CD14-positive monocyte (primary cell): ENCODE results near the gene HNMT. TPM values are rescaled to one million over a fixed set of nuclear protein-coding genes. Genes with fewer than 3 reads are reported as not detected.

Source experiments
- DNase-seq, 3 donors: peaks; one replicate each; pipeline ENCODE4 v3.0.0-alpha.2; 2011 to 2022
- H2AFZ ChIP-seq: 2 replicates; pipeline ENCODE4 v1.6.0; 2012; ENCODE audit warnings: mild to moderate bottlenecking, low read depth, low read length, inconsistent platforms; ENCODE audit not compliant: insufficient read depth, poor library complexity, severe bottlenecking
- H3K27ac ChIP-seq, 2 donors: 1 replicate in 1 of 2; 2 replicates in 1 of 2; pipeline ENCODE4 v1.5.1; 2012 to 2013; ENCODE audit warnings: low read length in 2 of 2, control low read depth in 1 of 2, inconsistent platforms in 1 of 2, low read depth in 1 of 2, mild to moderate bottlenecking in 1 of 2
- H3K27me3 ChIP-seq, 2 donors: one replicate each; pipeline versions ENCODE4 v1.6.0 to v1.6.1; 2011 to 2013; ENCODE audit warnings: low read length in 2 of 2; ENCODE audit not compliant: control insufficient read depth in 2 of 2, insufficient read depth in 2 of 2
- H3K36me3 ChIP-seq, 2 donors: replicated peaks in 1 of 2; 1 replicate in 1 of 2; 2 replicates in 1 of 2; pipeline versions ENCODE4 v1.5.1 to v1.6.1; 2012 to 2013; ENCODE audit warnings: low read length in 2 of 2, control low read depth in 1 of 2, inconsistent platforms in 1 of 2, mild to moderate bottlenecking in 1 of 2; ENCODE audit not compliant: insufficient read depth in 2 of 2, control insufficient read depth in 1 of 2
- H3K4me1 ChIP-seq, 2 donors: 1 replicate in 1 of 2; 2 replicates in 1 of 2; pipeline versions ENCODE4 v1.5.1 to v1.6.1; 2012 to 2013; ENCODE audit warnings: low read length in 2 of 2, control low read depth in 1 of 2, inconsistent platforms in 1 of 2, mild to moderate bottlenecking in 1 of 2, moderate library complexity in 1 of 2; ENCODE audit not compliant: insufficient read depth in 2 of 2, control insufficient read depth in 1 of 2
- H3K4me2 ChIP-seq: replicated peaks from 2 replicates; pipeline ENCODE3; 2012; ENCODE audit warnings: low read length, moderate library complexity, mild to moderate bottlenecking; ENCODE audit not compliant: poor library complexity, severe bottlenecking; ENCODE audit errors: extremely low read depth
- H3K4me3 ChIP-seq, 3 experiments: fragments of 200-600 bp in 1 of 3; sonication (generic) in 1 of 3; replicated peaks in 1 of 3; 1 replicate in 2 of 3; 2 replicates in 1 of 3; pipeline ENCODE4 v1.5.1; 2011 to 2013; ENCODE audit warnings: low read length in 3 of 3, mild to moderate bottlenecking in 3 of 3, control low read depth in 2 of 3, low read depth in 2 of 3, inconsistent platforms in 1 of 3, moderate library complexity in 1 of 3
- H3K79me2 ChIP-seq: 2 replicates; pipeline ENCODE4 v1.6.0; 2012; ENCODE audit warnings: mild to moderate bottlenecking, control low read depth, inconsistent platforms, low read length, moderate library complexity; ENCODE audit not compliant: insufficient read depth
- H3K9ac ChIP-seq: 2 replicates; pipeline ENCODE4 v1.6.0; 2017; ENCODE audit warnings: low read length, mild to moderate bottlenecking; ENCODE audit not compliant: insufficient read depth, poor library complexity, severe bottlenecking
- H3K9me3 ChIP-seq, 2 donors: replicated peaks in 1 of 2; 1 replicate in 1 of 2; 2 replicates in 1 of 2; pipeline versions ENCODE4 v1.5.1 to v1.6.1; 2012 to 2013; ENCODE audit warnings: low read length in 2 of 2, control low read depth in 1 of 2; ENCODE audit not compliant: control insufficient read depth in 1 of 2, insufficient read depth in 1 of 2
- H4K20me1 ChIP-seq: 2 replicates; pipeline ENCODE4 v1.6.0; 2012; ENCODE audit warnings: mild to moderate bottlenecking, low read length, control low read depth, moderate library complexity; ENCODE audit not compliant: insufficient read depth
- H3K27ac Mint-ChIP-seq, 7 donors: one replicate each; pipeline ENCODE4 v1.8.0; 2020; ENCODE audit warnings: mild to moderate bottlenecking in 7 of 7, mixed read lengths in 7 of 7, moderate library complexity in 6 of 7, inconsistent platforms in 2 of 7
- H3K27me3 Mint-ChIP-seq, 3 donors: one replicate each; pipeline ENCODE4 v1.8.0; 2021 to 2022; ENCODE audit warnings: low read depth in 3 of 3, mild to moderate bottlenecking in 3 of 3, mixed read lengths in 3 of 3, moderate library complexity in 3 of 3, inconsistent platforms in 1 of 3
- H3K36me3 Mint-ChIP-seq, 2 donors: one replicate each; pipeline ENCODE4 v1.8.0; 2020; ENCODE audit warnings: mixed read lengths in 2 of 2, inconsistent platforms in 1 of 2, mild to moderate bottlenecking in 1 of 2
- H3K4me1 Mint-ChIP-seq: one replicate; pipeline ENCODE4 v1.8.0; 2020; ENCODE audit warnings: mild to moderate bottlenecking, mixed read lengths
- H3K4me3 Mint-ChIP-seq, 2 donors: one replicate each; pipeline ENCODE4 v1.8.0; 2020; ENCODE audit warnings: mild to moderate bottlenecking in 2 of 2, mixed read lengths in 2 of 2, moderate library complexity in 1 of 2
- H3K9me3 Mint-ChIP-seq, 7 donors: one replicate each; pipeline ENCODE4 v1.8.0; 2020 to 2022; ENCODE audit warnings: mixed read lengths in 7 of 7, mild to moderate bottlenecking in 6 of 7, moderate library complexity in 6 of 7, inconsistent platforms in 2 of 7
- WGBS: methylation state at CpG from one replicate; pipeline ENCODE4 v1.1.5; 2013; ENCODE audit warnings: missing lambda C conversion rate; ENCODE audit not compliant: insufficient coverage; 5-methylcytosine and 5-hydroxymethylcytosine counted together
- intact Hi-C, 2 donors: fragments of 100-400 bp; cut with micrococcal nuclease; formaldehyde crosslinking; loops; one replicate each; pipeline versions ENCODE4 v1.15.0 to v1.15.1; 2023
- polyA plus RNA-seq, 3 donors: library from polyadenylated mRNA; depleted of rRNA in 1 of 3; unstranded in 2 of 3; stranded (reverse) in 1 of 3; fragments of 300-500 nt in 2 of 3; fragments of >200 nt in 1 of 3; fragmentation: Illumina TruSeq in 2 of 3; gene quantifications; 1 replicate in 2 of 3; 2 replicates in 1 of 3; pipeline ENCODE4 v1.2.3, GENCODE V29; 2012 to 2021
- TF ChIP-seq, protein P1 (sequence below): fragments of 200-600 bp; IDR thresholded peaks from one replicate; pipeline ENCODE4 v1.8.0; 2022; ENCODE audit warnings: antibody characterized with exemption, mild to moderate bottlenecking

HNMT gene
- polyA plus RNA-seq, 3 donors: 83.0 to 118 (median 109) TPM

DNA sequence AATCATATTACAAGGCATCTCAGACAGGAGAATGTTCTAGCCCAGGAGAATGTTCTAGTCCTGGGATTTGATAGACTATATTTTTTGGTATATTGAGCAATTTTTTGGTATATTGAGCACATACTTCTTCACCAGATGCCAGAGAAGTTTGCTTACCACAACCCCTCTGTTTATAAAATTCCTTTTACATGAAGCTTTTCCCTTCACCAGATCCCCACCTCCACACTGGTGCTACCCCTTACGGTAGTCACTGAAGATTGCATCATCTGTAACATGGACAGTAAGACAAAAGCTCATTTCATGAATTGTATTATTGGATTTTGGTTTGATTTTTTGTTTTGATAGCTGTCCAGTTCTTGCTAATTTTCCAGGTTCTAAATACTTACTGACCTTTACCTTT lies 7.2 kb upstream of the HNMT start:
- TF ChIP-seq, protein P1, sequence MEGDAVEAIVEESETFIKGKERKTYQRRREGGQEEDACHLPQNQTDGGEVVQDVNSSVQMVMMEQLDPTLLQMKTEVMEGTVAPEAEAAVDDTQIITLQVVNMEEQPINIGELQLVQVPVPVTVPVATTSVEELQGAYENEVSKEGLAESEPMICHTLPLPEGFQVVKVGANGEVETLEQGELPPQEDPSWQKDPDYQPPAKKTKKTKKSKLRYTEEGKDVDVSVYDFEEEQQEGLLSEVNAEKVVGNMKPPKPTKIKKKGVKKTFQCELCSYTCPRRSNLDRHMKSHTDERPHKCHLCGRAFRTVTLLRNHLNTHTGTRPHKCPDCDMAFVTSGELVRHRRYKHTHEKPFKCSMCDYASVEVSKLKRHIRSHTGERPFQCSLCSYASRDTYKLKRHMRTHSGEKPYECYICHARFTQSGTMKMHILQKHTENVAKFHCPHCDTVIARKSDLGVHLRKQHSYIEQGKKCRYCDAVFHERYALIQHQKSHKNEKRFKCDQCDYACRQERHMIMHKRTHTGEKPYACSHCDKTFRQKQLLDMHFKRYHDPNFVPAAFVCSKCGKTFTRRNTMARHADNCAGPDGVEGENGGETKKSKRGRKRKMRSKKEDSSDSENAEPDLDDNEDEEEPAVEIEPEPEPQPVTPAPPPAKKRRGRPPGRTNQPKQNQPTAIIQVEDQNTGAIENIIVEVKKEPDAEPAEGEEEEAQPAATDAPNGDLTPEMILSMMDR: no peak

GRCh38 chr2:137959166-137959565 lies 5.1 kb upstream of the HNMT start:
- peak overlapping the region in 1 of 2 donors; percentile 90 for H3K27ac ChIP-seq
- H3K9me3 ChIP-seq: no peaks in the 10 kb centered on the region
- no peaks in the 10 kb centered on the region for H4K20me1 ChIP-seq
- peak in 2 of 3 donors; percentile 64 to 66 for DNase-seq
- peaks cover 68% of the 10 kb centered on the region for H3K4me1 Mint-ChIP-seq
- TF ChIP-seq, protein P1: no peak
- peak overlapping the region; percentile 65 for H3K4me2 ChIP-seq
- H3K79me2 ChIP-seq: no peaks in the 10 kb centered on the region
- WGBS: no CpG with 5 or more reads among the region's 1 CpG
- H3K27ac Mint-ChIP-seq: peak overlapping the region; percentile 85 to 96 (median 91)
- peak overlapping the region in 1 of 3 experiments; percentile 60 for H3K4me3 ChIP-seq
- no peak overlapping the region for H2AFZ ChIP-seq
- peaks cover 0 to 6% of the 10 kb centered on the region in 2 donors for H3K36me3 Mint-ChIP-seq
- H3K27me3 ChIP-seq: no peaks in the 10 kb centered on the region
- peaks cover 49 to 59% of the 10 kb centered on the region in 2 donors for H3K4me1 ChIP-seq
- H3K27me3 Mint-ChIP-seq: no peaks in the 10 kb centered on the region
- no peak overlapping the region for H3K9ac ChIP-seq
- intact Hi-C loops: no loop called here
- H3K9me3 Mint-ChIP-seq: peaks cover 0 to 9% (median 4%) of the 10 kb centered on the region in 7 donors
- H3K4me3 Mint-ChIP-seq: no peak overlapping the region
- H3K36me3 ChIP-seq: no peaks in the 10 kb centered on the region

More for the DNA sequence above, 7.2 kb upstream of the HNMT start:
- H3K4me2 ChIP-seq: no peak overlapping the region
- Mint-ChIP-seq H3K4me1 (peaks cover 58% of the 10 kb centered on the region), H3K27ac (peak overlapping the region in 1 of 7 donors; percentile 46), H3K27me3 (no peaks in the 10 kb centered on the region), H3K36me3 (peaks cover 0 to 6% of the 10 kb centered on the region in 2 donors), H3K9me3 (peaks cover 0 to 13% (median 4%) of the 10 kb centered on the region in 7 donors), H3K4me3 (no peak overlapping the region)
- no peak overlapping the region for H3K9ac ChIP-seq
- H3K36me3 ChIP-seq: no peaks in the 10 kb centered on the region
- no peaks in the 10 kb centered on the region for H3K79me2 ChIP-seq
- no CpG with 5 or more reads among the region's 1 CpG for WGBS
- intact Hi-C loops: no loop called here
- H3K4me3 ChIP-seq: no peak overlapping the region
- peak in 1 of 3 donors; percentile 22 for DNase-seq
- H3K9me3 ChIP-seq: no peaks in the 10 kb centered on the region
- H3K4me1 ChIP-seq: peaks cover 39 to 51% of the 10 kb centered on the region in 2 donors
- H3K27me3 ChIP-seq: no peaks in the 10 kb centered on the region
- H3K27ac ChIP-seq: no peak overlapping the region
- H4K20me1 ChIP-seq: no peaks in the 10 kb centered on the region
- no peak overlapping the region for H2AFZ ChIP-seq
